HPDE6-E6E7 (cell line): ENCODE measurements around the gene SRPK2.
"Not testable (repeated sequence)": the region's sequence is repeated elsewhere in the genome, so short reads cannot be mapped to it uniquely, and the experiment has no call there.

Experiments used
- DNase-seq: peaks from one replicate; pipeline ENCODE4 v3.0.0; 2011; ENCODE audit warnings: missing footprints; ENCODE audit errors: extremely low spot score

The SRPK2 gene

GRCh38 chr7:105267244-105267643, 121.5 kb downstream of the SRPK2 start:
- DNase-seq: no peak

DNA sequence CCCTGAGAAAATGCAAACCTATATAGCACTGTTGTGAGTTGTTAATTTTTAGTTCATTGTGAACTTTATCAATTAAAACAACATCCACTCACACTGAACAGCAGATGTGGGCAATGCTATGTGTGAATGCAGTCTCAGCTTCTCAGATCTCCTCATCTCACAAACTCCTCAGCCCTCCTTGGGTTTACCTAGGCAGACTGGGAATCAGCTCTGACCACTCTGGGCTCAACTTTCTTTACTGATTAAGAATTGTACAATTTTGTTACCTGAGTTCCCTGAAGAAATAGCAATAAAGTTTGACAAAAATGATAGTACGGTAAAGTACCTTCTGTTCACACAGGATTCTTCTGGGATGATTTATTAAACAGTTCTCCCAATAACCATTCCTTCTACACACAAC, 124.0 kb downstream of the SRPK2 start:
- DNase-seq: no peak

GRCh38 chr7:105261689-105262088, 127.0 kb downstream of the SRPK2 start:
- DNase-seq: no peak

- not testable (repeated sequence) for DNase-seq
Observed at GRCh38 chr7:105260201-105260871, 128.4 kb downstream of the SRPK2 start.

DNA sequence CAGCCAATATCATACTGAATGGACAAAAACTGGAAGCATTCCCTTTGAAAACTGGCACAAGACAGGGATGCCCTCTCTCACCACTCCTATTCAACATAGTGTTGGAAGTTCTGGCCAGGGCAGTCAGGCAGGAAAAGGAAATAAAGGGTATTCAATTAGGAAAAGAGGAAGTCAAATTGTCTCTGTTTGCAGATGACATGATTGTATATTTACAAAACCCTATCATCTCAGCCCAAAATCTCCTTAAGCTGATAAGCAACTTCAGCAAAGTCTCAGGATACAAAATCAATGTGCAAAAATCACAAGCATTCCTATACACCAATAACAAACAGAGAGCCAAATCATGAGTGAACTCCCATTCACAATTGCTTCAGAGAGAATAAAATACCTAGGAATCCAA, 129.8 kb downstream of the SRPK2 start:
- DNase-seq: not testable (repeated sequence)

- DNase-seq: no peak
Observed at GRCh38 chr7:105257338-105257737, 131.4 kb downstream of the SRPK2 start.

DNA sequence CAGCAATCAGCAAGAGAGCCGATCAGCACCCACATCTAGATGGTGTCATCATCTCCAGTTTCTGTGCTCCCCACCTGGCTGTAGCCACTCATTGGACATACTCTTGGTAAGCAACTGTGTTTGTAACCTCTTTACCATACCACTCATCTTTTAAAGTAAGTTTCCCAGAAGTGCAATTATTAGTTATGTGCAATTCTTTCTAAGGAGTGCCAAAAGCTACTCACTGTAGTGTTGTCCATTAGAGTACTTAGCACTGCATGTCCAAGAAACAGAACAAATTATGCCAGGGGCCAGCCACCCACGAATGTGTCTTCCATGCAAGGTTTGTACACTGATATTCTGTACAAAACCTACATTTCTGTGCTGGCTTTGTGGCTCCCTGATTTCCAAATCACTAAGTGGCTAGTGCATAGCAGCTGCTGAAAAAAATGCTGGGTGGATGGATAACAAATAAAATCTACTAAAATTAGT, 131.9 kb downstream of the SRPK2 start:
- DNase-seq: no peak

- DNase-seq: no peak
Observed at GRCh38 chr7:105250706-105251105, 138.0 kb downstream of the SRPK2 start.

DNA sequence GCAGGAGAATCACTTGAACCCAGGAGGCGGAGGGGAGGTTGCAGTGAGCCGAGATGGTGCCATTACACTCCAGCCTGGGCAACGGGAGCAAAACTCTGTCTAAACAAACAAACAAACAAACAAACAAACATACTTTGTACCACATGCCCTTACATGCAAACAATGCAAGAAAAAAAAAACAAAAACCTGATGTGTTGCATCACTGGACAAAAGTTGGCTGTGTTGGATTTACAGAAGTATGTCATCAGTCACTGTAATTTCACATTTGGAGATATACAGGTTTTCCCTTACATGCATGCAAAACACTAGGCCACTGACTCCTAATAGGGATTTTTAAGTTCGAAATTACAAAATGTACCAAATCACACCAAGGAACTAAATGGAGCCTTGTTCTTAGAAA, 138.5 kb downstream of the SRPK2 start:
- no peak for DNase-seq

DNA sequence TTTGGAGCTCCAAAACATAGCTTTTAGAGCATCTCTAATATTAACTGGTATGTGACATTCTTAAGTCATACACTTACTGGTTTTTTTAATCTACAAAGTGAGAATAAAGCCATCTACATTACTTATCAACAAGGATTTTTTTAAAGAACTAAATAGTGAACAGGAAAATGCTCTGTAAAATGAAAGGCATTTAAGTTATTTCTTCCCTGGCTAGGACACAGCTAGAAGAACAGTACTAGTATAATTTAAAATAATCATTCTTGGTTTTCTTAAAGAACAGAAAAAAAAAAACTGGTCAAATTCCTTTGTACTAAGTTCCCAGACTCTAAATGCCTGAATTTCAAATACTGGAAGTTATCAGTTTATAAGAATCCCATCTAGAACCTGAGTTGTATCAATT, 139.5 kb downstream of the SRPK2 start:
- DNase-seq: no peak

DNA sequence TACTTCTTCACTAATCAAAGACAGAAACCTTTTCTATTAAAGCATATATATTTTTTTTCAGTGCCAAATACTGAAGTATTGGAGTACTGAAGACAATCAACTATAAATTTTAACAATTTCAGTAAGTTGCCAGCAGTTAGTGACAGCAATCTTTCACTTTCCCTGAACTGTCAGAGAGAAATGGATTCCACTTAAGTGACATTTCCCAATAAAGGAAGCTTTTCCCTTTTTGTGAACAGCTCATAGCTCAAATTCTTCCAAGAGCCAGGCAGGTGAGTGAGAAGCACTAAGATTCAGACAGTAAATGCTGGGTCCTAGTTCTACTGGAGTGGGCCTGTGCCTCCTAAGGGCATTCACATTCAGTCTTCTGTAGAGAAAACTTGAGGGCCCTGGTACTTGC, 142.0 kb downstream of the SRPK2 start:
- DNase-seq: no peak

- DNase-seq: no peak
Observed at GRCh38 chr7:105246256-105246655, 142.5 kb downstream of the SRPK2 start.

DNA sequence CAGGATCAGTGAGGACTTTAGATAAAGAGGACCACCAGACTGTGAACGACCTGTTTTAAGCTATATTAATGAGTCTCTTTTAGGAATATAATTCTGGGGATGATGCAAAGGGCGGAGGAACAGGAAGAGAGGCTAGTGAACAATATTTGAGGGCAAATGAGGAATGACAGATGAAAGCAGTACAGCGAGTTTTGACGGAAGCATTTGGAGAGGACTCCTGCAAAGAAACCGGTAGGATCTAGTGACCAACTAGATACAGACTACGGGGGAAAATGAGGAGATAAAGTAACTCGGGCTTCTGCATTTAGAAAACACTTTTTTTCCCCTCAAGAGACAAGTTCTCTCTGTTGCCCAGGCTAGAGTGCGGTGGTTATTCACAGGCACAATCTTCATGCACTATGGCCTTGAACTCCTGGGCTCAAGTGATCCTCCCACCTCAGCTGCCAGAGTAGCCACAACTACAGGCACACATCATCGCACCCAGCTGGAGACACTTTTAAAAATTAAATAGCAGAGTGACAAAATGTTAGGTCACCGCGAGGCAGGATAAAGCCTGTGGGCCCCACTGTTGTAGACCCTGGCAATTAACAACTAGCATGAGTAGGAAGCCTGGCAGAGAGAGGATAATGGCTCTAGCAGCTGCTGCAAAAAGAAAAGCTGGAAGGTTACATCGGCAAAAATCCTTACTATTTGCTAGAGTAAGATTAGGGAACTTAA, 143.2 kb downstream of the SRPK2 start:
- no peak for DNase-seq

DNA sequence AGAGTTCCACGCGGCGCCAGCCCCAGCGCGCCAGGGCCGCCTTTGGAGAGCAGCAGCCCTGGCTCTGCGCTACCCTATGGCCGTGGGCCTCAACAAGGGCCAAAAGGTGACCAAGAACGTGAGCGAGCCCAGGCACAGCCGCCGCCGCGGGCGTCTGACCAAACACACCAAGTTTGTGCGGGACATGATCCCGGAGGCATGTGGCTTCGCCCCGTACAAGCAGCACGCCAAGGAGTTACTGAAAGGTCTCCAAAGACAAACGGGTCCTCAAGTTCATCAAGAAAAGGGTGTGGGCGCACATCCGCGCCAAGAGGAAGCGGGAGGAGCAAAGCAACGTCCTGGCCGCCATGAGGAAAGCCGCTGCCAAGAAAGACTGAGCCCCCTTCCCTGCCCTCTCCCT, 144.1 kb downstream of the SRPK2 start:
- DNase-seq: no peak

DNA sequence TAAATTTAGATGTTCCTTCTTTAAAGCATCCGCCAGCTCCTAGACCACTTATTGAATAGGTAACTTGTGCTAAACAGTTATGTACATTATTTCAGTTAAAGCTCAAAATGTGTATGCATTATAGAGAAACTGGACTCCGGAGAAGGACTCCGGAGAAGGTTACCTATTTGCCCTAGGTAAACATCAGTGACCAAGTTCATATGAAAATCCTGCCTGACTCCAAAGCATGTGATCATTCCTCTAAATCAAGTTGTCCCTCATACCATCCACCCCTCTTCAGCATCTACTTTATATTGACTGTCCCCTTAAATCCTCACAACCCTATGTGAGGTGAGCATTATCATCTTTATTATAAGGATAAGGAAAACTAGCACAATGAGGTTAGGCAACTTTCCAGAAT, 147.5 kb downstream of the SRPK2 start:
- no peak for DNase-seq

DNA sequence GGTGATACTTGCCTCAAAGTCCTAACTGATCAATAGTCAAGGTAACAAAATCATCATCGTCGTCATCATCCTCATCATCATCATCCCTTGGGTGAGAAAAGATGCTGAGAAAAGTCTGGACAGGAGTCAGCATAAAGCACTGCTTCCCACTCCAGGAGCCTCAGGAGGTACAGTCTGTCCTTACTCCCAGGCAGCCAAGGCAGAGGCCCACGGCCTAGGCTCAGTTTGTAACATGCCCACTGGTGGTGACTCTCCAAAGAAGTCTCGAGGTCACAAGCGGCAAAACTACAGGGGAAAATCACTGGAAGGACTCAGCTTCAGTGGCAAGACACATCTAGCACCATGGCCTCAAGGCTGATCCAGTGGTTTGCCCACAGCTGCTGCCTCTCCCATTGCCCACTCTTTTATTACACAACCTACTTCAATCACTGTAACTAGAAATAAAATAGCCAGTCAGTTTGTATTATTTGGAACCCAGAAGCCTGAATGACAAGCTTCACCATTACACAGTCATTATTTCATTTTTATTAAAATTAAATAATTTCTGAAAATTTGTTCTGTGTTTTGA, 150.4 kb downstream of the SRPK2 start:
- no peak for DNase-seq

DNA sequence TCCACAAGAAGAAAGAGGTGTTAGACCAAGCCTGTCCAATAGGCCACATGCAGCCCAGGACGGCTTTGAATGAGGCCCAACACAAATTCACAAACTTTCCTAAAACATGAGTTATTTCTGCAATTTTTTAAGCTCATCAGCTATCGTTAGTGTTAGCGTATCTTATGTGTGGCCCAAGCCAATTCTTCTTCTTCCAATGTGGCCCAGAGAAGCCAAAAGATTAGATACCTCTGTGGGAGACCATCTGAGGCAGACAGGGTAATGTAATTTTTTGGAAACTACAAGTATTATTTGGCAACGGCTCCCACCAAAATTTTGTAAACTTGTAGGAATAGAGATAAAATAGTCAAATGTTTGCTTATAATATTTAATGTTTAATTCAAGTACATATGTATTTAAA, 153.8 kb downstream of the SRPK2 start:
- DNase-seq: no peak

- DNase-seq: not testable (repeated sequence)
Observed at GRCh38 chr7:105232829-105233291, 155.9 kb downstream of the SRPK2 start.

GRCh38 chr7:105230486-105230885, 158.2 kb downstream of the SRPK2 start:
- no peak for DNase-seq

- no peak for DNase-seq
Observed at GRCh38 chr7:105229641-105230040, 159.1 kb downstream of the SRPK2 start.

GRCh38 chr7:105228555-105228954, 160.2 kb downstream of the SRPK2 start:
- DNase-seq: no peak

- no peak for DNase-seq
Observed at GRCh38 chr7:105227391-105227790, 161.3 kb downstream of the SRPK2 start.
